Measurements from ENCODE around the gene CXCR3. TPM values are rescaled to one million over a fixed set of nuclear protein-coding genes. Genes with fewer than 3 reads are reported as not detected.

Gene CXCR3
- polyA plus RNA-seq, 1 donor (not counting 4 experiments of a cell fraction or from before 2014, with no cell fraction given) = not detected

- Histone ChIP-seq H3K9me1 (ENCODE audit: control insufficient read depth, extremely low read depth, insufficient read depth, low read length) (no peaks in the 10 kb centered on the region), H3K4me2 (ENCODE audit: control insufficient read depth, extremely low read depth, insufficient read depth, low read depth, low read length) (no peak overlapping the region), H3K79me2 (ENCODE audit: control insufficient read depth, insufficient read depth, low read length) (no peaks in the 10 kb centered on the region), H2AFZ (ENCODE audit: control insufficient read depth, low read length) (no peak overlapping the region), H3K4me3 (ENCODE audit: control insufficient read depth in 2 of 3, extremely low read depth in 1 of 3, insufficient read depth in 2 of 3, low read depth in 1 of 3, low read length in 3 of 3) (no peak overlapping the region), H3K27ac (ENCODE audit: control insufficient read depth, insufficient read depth, low read length) (no peak overlapping the region), H3K9me3 (ENCODE audit: control insufficient read depth, low read depth, low read length) (no peaks in the 10 kb centered on the region), H3K36me3 (ENCODE audit: control insufficient read depth in 2 of 2, extremely low read depth in 1 of 2, insufficient read depth in 2 of 2, low read length in 2 of 2) (no peaks in the 10 kb centered on the region), H3K9ac (ENCODE audit: control insufficient read depth, extremely low read depth, insufficient read depth, low read length) (no peak overlapping the region), H4K20me1 (ENCODE audit: control insufficient read depth, extremely low read depth, insufficient read depth, low read length) (peaks cover 5% of the 10 kb centered on the region), H3K4me1 (ENCODE audit: control insufficient read depth, extremely low read depth, insufficient read depth, low read length) (peaks cover 7% of the 10 kb centered on the region), H3K27me3 (ENCODE audit: control insufficient read depth, extremely low read depth, insufficient read depth, low read length) (no peaks in the 10 kb centered on the region)
- no peak for DNase-seq (ENCODE audit: low read depth, low spot score)
- no peak for TF ChIP-seq CTCF (optimal IDR thresholded peaks at IDR 0.05 in 1 of 3, IDR thresholded peaks at IDR 0.05 in 1 of 3, conservative IDR thresholded peaks at IDR 0.05 in 1 of 3; ENCODE audit: extremely low read depth in 1 of 3, insufficient read depth in 2 of 3, low read length in 3 of 3)
- TF ChIP-seq EZH2 (IDR thresholded peaks at IDR 0.05; ENCODE audit: low read length) = no peak
- dilution Hi-C loops (cut with MboI; ENCODE audit: extremely low pct_ligation_motif_present, low sequenced_read_pairs) = no loop called here
- FAIRE-seq = no peak
Observed at GRCh38 chrX:71657267-71657666, 39.0 kb upstream of the CXCR3 start.

- no peak for FAIRE-seq
- Histone ChIP-seq H3K27me3 (ENCODE audit: control insufficient read depth, extremely low read depth, insufficient read depth, low read length) (no peaks in the 10 kb centered on the region), H2AFZ (ENCODE audit: control insufficient read depth, low read length) (no peak overlapping the region), H3K4me2 (ENCODE audit: control insufficient read depth, extremely low read depth, insufficient read depth, low read depth, low read length) (no peak overlapping the region), H3K27ac (ENCODE audit: control insufficient read depth, insufficient read depth, low read length) (no peak overlapping the region), H3K4me3 (ENCODE audit: control insufficient read depth in 2 of 3, extremely low read depth in 1 of 3, insufficient read depth in 2 of 3, low read depth in 1 of 3, low read length in 3 of 3) (no peak overlapping the region), H3K4me1 (ENCODE audit: control insufficient read depth, extremely low read depth, insufficient read depth, low read length) (no peaks in the 10 kb centered on the region), H3K36me3 (ENCODE audit: control insufficient read depth in 2 of 2, extremely low read depth in 1 of 2, insufficient read depth in 2 of 2, low read length in 2 of 2) (no peaks in the 10 kb centered on the region), H3K9me3 (ENCODE audit: control insufficient read depth, low read depth, low read length) (no peaks in the 10 kb centered on the region), H3K9ac (ENCODE audit: control insufficient read depth, extremely low read depth, insufficient read depth, low read length) (no peak overlapping the region), H3K9me1 (ENCODE audit: control insufficient read depth, extremely low read depth, insufficient read depth, low read length) (no peaks in the 10 kb centered on the region), H3K79me2 (ENCODE audit: control insufficient read depth, insufficient read depth, low read length) (no peaks in the 10 kb centered on the region), H4K20me1 (ENCODE audit: control insufficient read depth, extremely low read depth, insufficient read depth, low read length) (no peaks in the 10 kb centered on the region)
- no peak for TF ChIP-seq CTCF (optimal IDR thresholded peaks at IDR 0.05 in 1 of 3, IDR thresholded peaks at IDR 0.05 in 1 of 3, conservative IDR thresholded peaks at IDR 0.05 in 1 of 3; ENCODE audit: extremely low read depth in 1 of 3, insufficient read depth in 2 of 3, low read length in 3 of 3)
- TF ChIP-seq EZH2 (IDR thresholded peaks at IDR 0.05; ENCODE audit: low read length) = no peak
- dilution Hi-C loops (cut with MboI; ENCODE audit: extremely low pct_ligation_motif_present, low sequenced_read_pairs) = no loop called here
- DNase-seq (ENCODE audit: low read depth, low spot score) = no peak
Observed at GRCh38 chrX:71653344-71653743, 35.0 kb upstream of the CXCR3 start.

Measured in keratinocyte (primary cell).